ENCODE results near the gene SPDYA.

SPDYA gene

GRCh38 chr2:28828382-28828781 is 17.7 kb downstream of the SPDYA start:
- DNase-seq: no peak

DNA sequence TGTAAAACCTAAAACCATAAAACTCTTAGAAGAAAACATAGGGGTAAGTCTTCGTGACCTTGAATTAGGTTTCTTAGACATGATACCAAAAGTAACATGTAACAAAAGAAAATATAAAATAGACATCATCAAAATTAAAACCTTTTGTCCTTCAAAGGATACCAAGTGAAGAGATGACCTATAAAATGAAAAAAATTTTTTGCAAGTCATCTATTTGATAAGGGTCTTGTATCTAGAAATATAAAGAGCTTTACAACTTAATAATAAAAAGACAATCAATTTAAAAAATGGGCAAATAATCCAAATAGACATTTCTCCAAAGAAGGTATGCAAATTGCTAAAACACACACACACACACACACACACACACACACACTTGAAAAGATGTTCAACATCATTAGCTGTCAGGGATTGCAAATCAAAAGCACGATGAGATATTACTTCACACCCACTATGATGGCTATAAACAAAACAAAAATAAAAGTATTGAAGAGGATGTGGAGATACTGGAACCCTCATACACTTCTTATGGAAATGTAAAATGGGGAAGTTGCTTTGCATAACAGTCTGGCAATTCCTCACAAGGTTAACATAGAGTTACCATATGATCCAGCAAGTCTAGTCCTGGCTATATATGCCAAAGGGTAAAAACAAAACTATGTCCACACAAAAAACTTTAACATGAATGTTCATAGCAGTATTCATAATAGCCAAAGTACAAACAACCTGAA is 23.3 kb downstream of the SPDYA start:
- DNase-seq: no peak

DNA sequence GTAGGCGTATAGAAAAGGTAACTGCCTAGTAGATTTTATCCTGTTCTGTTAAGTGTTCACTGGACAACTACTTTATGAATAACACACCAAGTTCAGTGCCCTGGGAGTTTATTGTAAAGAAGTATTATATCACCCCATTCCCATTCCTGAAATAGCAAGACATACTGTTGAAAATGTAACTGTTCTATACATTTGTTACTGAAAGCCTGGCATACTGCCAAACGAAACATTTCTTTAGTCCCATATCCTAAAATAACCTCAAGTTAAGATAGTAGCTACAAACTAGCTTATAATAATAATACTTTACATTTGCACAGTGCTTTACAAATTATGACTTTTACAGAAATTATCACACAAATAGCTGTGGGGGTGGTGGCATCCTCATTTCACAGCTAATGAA is 25.1 kb downstream of the SPDYA start:
- DNase-seq: no peak

DNA sequence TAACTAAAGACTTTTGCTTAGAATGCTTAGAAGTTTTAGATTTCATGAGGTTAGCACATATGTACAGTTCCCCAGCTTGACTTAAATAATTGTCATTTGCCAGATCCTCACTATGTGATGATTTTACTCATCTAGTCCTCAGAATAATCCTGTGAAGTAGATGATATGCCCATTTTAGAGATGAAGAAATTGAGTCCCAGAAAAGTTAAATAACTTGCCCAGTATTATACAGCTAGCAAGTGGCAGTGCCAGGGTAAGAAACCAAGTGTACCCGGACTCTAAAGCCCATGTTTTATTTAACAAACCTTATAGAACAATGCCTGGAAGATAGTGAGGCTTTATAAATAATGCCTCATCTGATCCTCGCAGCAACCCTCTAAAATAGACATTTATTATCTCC is 28.3 kb downstream of the SPDYA start:
- no peak for DNase-seq

DNA sequence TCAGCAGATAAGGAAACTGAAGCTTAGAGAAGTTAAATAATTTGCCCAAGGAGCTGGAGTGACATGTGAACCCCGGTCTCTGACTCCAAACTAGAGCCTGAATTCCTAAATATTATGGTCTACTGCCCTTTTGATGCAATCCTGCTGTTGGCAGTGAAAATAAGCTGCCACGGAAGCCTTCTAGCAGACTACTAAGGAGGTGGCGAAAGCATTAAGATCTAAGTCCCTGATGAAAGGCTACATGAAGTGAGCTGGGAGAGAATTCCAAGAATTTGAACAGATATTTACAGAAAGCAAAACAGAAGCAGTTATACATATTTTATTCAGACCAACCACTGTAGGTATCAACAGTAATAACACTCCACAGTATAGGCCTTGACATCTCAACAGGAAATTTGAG is 31.4 kb downstream of the SPDYA start:
- DNase-seq: no peak

GRCh38 chr2:28855193-28855592 is 44.6 kb downstream of the SPDYA start:
- DNase-seq: no peak

DNA sequence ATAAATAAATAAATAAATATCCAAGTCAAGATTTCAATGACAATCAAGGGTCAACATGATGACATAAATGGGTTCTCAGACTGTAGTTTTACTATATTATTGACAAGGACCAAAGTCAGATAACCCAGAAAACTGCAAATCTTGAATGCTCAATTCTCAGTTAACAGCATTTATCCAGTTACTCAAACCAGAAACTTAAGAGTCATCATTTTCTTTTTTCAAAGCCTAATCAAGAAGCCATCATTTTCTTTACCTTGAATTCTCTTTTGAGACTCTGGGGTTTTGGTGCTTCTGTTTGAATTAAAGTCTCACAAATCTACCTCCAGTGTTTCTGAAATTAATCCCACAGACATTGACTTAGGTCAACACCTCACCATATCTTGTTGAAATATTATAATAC is 45.3 kb downstream of the SPDYA start:
- DNase-seq: no peak

DNA sequence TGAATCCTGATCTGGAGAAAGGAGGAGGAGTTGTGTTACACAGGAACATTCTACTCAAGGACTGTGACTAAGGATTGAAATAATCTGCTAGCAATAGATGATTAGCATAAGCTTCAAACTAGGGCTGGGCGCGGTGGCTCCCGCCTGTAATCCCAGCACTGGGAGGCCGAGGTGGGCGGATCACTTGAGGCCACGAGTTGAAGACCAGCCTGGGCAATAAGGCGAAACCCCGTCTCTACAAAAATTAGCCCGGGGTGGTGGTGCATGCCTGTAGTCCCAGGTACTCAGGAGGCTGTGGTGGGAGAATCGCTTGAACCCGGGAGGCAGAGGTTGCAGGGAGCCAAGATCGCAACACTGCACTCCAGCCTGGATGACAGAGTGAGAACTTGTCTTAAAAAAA is 58.0 kb downstream of the SPDYA start:
- DNase-seq: no peak

GRCh38 chr2:28869494-28870145 is 59.0 kb downstream of the SPDYA start:
- no peak for DNase-seq

DNA sequence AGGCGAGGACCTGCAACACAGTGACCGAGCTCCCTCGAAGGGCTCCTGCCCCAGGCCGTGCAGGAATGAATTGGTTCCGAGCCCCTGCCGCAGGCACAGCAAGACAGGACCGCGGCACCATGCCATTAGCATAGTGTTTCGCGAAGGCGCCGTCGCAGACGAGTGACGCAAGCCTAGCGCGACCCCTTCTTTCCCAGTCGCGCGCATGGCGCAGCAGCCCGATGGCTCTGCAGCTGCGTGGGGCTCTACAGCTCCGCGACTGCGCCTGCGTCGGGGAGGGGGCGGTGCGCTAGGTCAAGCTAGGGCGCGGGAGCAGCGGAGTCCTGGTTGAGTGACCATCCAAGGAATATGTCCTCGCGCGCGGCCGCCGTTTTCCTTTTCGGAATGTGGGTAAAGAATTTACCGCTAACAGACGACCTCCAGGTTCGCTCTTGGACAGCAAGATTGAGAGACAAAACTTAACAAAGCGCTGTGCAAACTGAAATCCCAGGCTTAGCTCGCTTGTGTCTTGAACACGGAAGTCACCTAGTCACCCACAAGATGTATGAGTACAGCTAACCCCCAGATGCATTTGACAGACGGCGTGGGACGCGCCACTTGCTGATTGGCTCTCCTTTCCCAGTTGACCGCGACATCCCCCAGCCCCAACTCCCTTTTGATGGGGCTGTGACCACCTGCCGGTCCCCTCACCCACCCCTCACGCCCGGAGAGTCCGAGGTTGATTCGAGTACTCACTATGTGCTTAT is 59.7 kb downstream of the SPDYA start, which contains the start of gene TRMT61B:
TRMT61B (minus strand) TSS at position 164 of the 746 bp plus-strand sequence; CDS start at position 132, 32 bp downstream.
- DNase-seq: peak; percentile 92

GRCh38 chr2:28871620-28872019 is 61.0 kb downstream of the SPDYA start:
- no peak for DNase-seq

- no peak for DNase-seq
Observed at GRCh38 chr2:28880193-28880592, 69.6 kb downstream of the SPDYA start.

DNA sequence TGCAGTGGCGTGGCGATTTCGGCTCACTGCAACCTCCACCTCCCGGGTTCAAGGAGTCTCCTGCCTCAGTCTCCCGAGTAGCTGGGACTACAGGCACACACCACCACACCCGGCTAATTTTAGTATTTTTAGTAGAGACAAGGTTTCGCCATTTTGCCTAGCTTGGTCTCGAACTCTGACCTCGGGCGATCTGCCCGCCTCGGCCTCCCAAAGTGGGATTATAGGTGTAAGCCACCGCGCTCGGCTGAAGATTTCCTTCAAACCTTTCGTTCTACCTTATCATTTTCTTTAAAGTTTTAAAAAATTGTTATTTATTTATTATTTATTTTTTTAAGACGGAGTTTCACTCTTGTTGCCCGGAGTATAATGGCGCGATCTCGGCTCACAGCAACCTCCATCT is 82.9 kb downstream of the SPDYA start:
- DNase-seq: no peak

DNA sequence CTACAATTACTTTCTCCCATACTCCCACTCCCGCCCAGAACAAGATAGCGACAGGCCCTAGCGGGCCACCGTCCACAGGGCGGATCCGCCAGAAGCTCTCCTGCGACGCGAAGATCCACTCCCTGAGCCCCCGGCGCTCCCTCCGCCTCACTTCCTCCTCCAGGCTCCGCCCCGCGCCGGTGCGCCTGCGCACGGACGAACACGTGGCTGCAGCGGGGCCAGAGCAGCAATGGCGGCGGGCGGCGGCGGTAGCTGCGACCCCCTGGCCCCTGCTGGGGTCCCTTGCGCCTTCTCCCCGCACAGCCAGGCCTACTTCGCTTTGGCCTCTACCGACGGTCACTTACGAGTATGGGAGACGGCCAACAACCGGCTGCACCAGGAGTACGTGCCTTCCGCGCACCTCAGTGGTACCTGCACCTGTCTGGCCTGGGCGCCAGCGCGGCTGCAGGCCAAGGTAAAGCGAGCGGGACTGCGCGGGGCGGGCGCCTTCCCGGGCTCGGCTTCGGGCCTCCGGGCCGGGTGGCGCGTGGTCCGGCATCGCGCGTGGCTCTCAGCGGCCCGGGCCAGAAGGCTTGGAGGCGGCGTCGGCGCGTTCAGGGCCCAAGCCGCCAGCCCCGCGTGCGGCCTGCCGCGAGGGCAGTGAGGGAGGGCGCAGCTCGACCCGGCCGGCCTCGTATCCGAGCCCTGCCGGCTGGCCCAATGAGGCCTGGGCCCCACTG is 84.0 kb downstream of the SPDYA start, which contains the start of gene WDR43:
WDR43 (plus strand) TSS at position 198 of the 719 bp plus-strand sequence; CDS start at position 230, 32 bp downstream.
- DNase-seq: peak; percentile 88

DNA sequence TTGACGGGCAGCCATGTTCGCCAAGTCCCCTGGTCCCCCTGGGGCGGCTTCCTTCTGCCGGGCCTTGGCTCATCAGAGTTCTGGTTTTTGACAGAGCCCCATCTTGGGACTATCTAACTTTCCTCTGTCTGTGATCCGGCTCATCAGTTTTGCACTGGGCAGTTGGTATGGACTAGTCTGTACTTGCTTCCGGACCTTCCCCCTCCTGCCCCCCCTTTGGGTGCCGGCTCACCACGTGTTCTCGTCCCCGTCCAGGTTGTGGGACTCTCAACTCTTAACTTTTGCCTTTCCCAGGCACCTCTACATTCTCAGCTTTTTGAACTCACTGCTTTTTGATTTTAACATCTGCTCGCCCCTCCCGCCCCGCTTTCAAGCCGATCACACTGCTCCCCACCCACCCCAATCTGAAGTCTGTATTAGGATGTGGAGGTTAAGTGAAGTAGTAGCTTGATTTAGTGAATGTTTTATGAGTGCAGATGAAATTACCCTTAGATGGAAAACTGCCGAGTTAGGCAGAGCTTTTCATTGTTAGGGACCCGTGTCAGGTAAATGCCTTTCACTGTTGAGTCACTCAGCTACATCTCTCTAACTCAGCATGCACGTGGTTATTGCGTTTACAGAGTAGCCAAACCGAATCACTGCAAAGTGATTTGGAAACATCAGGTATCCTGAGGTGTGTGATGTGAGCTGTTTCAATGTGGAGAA is 84.7 kb downstream of the SPDYA start:
- no peak for DNase-seq

DNA sequence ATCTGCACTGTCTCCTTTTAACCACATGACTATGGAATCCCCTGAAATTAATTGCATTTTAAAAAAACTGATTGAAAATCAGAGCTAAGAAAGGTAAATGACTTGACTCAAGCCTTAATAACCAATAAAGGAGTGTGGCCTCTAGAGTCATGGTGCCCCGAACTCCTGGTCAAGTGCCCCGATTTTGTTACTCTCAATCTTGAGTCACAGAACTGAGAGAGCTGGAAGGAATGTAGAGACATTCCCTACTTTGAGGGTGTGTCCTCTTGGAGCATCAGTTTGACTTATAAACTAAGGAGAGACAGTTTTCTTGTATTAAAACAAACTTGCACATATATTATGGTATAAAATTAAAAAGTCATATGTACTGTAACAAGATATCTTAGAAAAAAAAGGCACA is 86.3 kb downstream of the SPDYA start:
- no peak for DNase-seq

GRCh38 chr2:28898048-28898447 is 87.4 kb downstream of the SPDYA start:
- DNase-seq: no peak

All from GOT3 (cell line).